ENCODE data around the gene TCF4. TPM values are rescaled to one million over a fixed set of nuclear protein-coding genes. Genes with fewer than 3 reads are reported as not detected.

Gene TCF4
- total RNA-seq, 6 experiments from 2014 or later: 50.4 to 71.1 (median 59.0) TPM

- no peak overlapping the region for H3K4me3 Mint-ChIP-seq
- H3K36me3 Mint-ChIP-seq (ENCODE audit: low read depth): peaks cover 23% of the 10 kb centered on the region
- H3K9me3 Mint-ChIP-seq: no peaks in the 10 kb centered on the region
- H3K4me1 Mint-ChIP-seq (ENCODE audit: low read depth): peaks cover 36% of the 10 kb centered on the region
- no peaks in the 10 kb centered on the region; the same call in 1 of the 2 replicates for H3K27me3 Mint-ChIP-seq (ENCODE audit: insufficient read depth)
- DNase-seq: no peak
- TF ChIP-seq CTCF (IDR thresholded peaks at IDR 0.05): no peak
- H3K27ac Mint-ChIP-seq: no peak overlapping the region
Measured at GRCh38 chr18:55552526-55553189, 35.3 kb downstream of the TCF4 start.

- Mint-ChIP-seq H3K9me3 (no peaks in the 10 kb centered on the region), H3K4me1 (ENCODE audit: low read depth) (peaks cover 44% of the 10 kb centered on the region), H3K36me3 (ENCODE audit: low read depth) (peaks cover 23% of the 10 kb centered on the region), H3K27me3 (ENCODE audit: insufficient read depth) (no peaks in the 10 kb centered on the region; the same call in 1 of the 2 replicates), H3K27ac (no peak overlapping the region), H3K4me3 (no peak overlapping the region)
- no peak for DNase-seq
- TF ChIP-seq CTCF (IDR thresholded peaks at IDR 0.05): no peak
Measured at GRCh38 chr18:55551227-55551626, 36.8 kb downstream of the TCF4 start.

GRCh38 chr18:55550471-55550870 is 37.5 kb downstream of the TCF4 start:
- Mint-ChIP-seq H3K9me3 (no peaks in the 10 kb centered on the region), H3K27ac (no peak overlapping the region), H3K4me1 (ENCODE audit: low read depth) (peaks cover 46% of the 10 kb centered on the region), H3K36me3 (ENCODE audit: low read depth) (peaks cover 23% of the 10 kb centered on the region), H3K27me3 (ENCODE audit: insufficient read depth) (no peaks in the 10 kb centered on the region; the same call in 1 of the 2 replicates), H3K4me3 (no peak overlapping the region)
- TF ChIP-seq CTCF (IDR thresholded peaks at IDR 0.05): no peak
- no peak for DNase-seq

- DNase-seq: peak; percentile 10
- Mint-ChIP-seq H3K27me3 (ENCODE audit: insufficient read depth) (no peaks in the 10 kb centered on the region; the same call in 1 of the 2 replicates), H3K4me3 (no peak overlapping the region), H3K4me1 (ENCODE audit: low read depth) (peaks cover 42% of the 10 kb centered on the region), H3K36me3 (ENCODE audit: low read depth) (peaks cover 25% of the 10 kb centered on the region), H3K9me3 (no peaks in the 10 kb centered on the region), H3K27ac (no peak overlapping the region)
- no peak for TF ChIP-seq CTCF (IDR thresholded peaks at IDR 0.05)
Measured at GRCh38 chr18:55549474-55550104, 38.4 kb downstream of the TCF4 start.

GRCh38 chr18:55547705-55548056 is 40.3 kb downstream of the TCF4 start:
- no peaks in the 10 kb centered on the region for H3K9me3 Mint-ChIP-seq
- peak overlapping the region; percentile 43; the same call in 1 of the 2 replicates for H3K27ac Mint-ChIP-seq
- peaks cover 27% of the 10 kb centered on the region for H3K36me3 Mint-ChIP-seq (ENCODE audit: low read depth)
- DNase-seq: no peak
- peaks cover 48% of the 10 kb centered on the region for H3K4me1 Mint-ChIP-seq (ENCODE audit: low read depth)
- no peak for TF ChIP-seq CTCF (IDR thresholded peaks at IDR 0.05)
- H3K4me3 Mint-ChIP-seq: no peak overlapping the region
- H3K27me3 Mint-ChIP-seq (ENCODE audit: insufficient read depth): no peaks in the 10 kb centered on the region; the same call in 1 of the 2 replicates

Data from HFFc6 (cell line).